NCI-H1092 (cell line): ENCODE measurements around the gene GRK1.
"Not testable (repeated sequence)": the region's sequence is repeated elsewhere in the genome, so short reads cannot be mapped to it uniquely, and the experiment has no call there.

Experiments
- DNase-seq: peaks from one replicate; lab custom pipeline; 2025; lab: John Stamatoyannopoulos, UW

Gene GRK1

GRCh38 chr13:113666951-113667701 lies at the start of gene GRK1:
Gene GRK1, plus strand, starts transcription at chr13:113667219. Its CDS starts 168 bp downstream, at chr13:113667387.
- DNase-seq: no peak

- DNase-seq: no peak
These were observed 49.1 kb upstream of the GRK1 start for GRCh38 chr13:113617961-113618360.

- DNase-seq: no peak
These were observed 48.6 kb upstream of the GRK1 start for GRCh38 chr13:113618455-113618854.

- no peak for DNase-seq
These were observed 46.8 kb upstream of the GRK1 start for GRCh38 chr13:113620036-113620796.

- DNase-seq: no peak
These were observed 46.0 kb upstream of the GRK1 start for GRCh38 chr13:113621046-113621445.

- DNase-seq: not testable (repeated sequence)
These were observed 45.5 kb upstream of the GRK1 start for GRCh38 chr13:113621498-113621897.

GRCh38 chr13:113621986-113622550 lies 45.0 kb upstream of the GRK1 start:
- not testable (repeated sequence) for DNase-seq

GRCh38 chr13:113622791-113623490 lies 44.1 kb upstream of the GRK1 start:
- no peak for DNase-seq

- DNase-seq: no peak
These were observed 43.4 kb upstream of the GRK1 start for GRCh38 chr13:113623491-113624234.

- no peak for DNase-seq
These were observed 42.8 kb upstream of the GRK1 start for GRCh38 chr13:113624235-113624587.

- not testable (repeated sequence) for DNase-seq
These were observed 42.2 kb upstream of the GRK1 start for GRCh38 chr13:113624640-113625304.

- no peak for DNase-seq
These were observed 40.9 kb upstream of the GRK1 start for GRCh38 chr13:113625965-113626721.

GRCh38 chr13:113627136-113627535 lies 39.9 kb upstream of the GRK1 start:
- no peak for DNase-seq

- DNase-seq: no peak
These were observed 38.4 kb upstream of the GRK1 start for GRCh38 chr13:113628291-113629270.

- DNase-seq: no peak
These were observed 37.2 kb upstream of the GRK1 start for GRCh38 chr13:113629866-113630265.

- no peak for DNase-seq
These were observed 36.7 kb upstream of the GRK1 start for GRCh38 chr13:113630296-113630695.

GRCh38 chr13:113630804-113631203 lies 36.2 kb upstream of the GRK1 start:
- DNase-seq: no peak

- DNase-seq: no peak
These were observed 35.5 kb upstream of the GRK1 start for GRCh38 chr13:113631341-113632095.
